ENCODE measurements around the gene FLNB.

GRCh38 chr3:58048301-58048700 lies 40.1 kb downstream of the FLNB start:
- TF ChIP-seq, protein P1, sequence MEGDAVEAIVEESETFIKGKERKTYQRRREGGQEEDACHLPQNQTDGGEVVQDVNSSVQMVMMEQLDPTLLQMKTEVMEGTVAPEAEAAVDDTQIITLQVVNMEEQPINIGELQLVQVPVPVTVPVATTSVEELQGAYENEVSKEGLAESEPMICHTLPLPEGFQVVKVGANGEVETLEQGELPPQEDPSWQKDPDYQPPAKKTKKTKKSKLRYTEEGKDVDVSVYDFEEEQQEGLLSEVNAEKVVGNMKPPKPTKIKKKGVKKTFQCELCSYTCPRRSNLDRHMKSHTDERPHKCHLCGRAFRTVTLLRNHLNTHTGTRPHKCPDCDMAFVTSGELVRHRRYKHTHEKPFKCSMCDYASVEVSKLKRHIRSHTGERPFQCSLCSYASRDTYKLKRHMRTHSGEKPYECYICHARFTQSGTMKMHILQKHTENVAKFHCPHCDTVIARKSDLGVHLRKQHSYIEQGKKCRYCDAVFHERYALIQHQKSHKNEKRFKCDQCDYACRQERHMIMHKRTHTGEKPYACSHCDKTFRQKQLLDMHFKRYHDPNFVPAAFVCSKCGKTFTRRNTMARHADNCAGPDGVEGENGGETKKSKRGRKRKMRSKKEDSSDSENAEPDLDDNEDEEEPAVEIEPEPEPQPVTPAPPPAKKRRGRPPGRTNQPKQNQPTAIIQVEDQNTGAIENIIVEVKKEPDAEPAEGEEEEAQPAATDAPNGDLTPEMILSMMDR (IDR thresholded peaks at IDR 0.05): no peak
- no peak for TF ChIP-seq POLR2AphosphoS5 (IDR thresholded peaks at IDR 0.05)
